ENCODE results near the gene KDM4B. TPM values are rescaled to one million over a fixed set of nuclear protein-coding genes. Genes with fewer than 3 reads are reported as not detected.

Gene KDM4B
- polyA plus RNA-seq, 3 donors, result 6.4 to 22.7 (median 12.7) TPM

DNA sequence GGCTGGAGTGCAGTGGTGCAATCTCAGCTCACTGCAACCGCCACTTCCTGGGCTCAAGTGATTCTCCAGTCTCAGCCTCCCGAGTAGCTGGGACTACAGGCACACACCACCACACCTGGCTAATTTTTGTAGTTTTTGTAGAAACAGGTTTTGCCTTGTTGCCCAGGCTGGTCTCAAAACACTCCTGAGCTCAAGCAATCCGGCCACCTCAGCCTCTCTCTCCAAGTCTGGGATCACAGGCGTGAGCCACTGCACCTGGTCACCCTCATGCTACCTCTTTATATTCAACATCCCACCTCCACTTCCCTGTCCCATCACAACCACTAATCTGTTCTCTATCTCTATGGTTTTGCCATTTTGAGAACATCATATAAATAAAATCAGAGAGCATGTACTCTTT lies 216.0 kb downstream of the KDM4B start:
- DNase-seq, result no peak
- H3K27me3 ChIP-seq (ENCODE audit: control insufficient read depth in 2 of 2, insufficient read depth in 2 of 2, low read length in 2 of 2), result peaks cover 0 to 3% of the 10 kb centered on the region in 2 donors
- intact Hi-C loops (cut with micrococcal nuclease), result no loop called here
- H3K4me3 Mint-ChIP-seq, result no peak overlapping the region
- H3K4me1 ChIP-seq (ENCODE audit: control insufficient read depth in 1 of 2, insufficient read depth in 2 of 2, low read length in 2 of 2), result no peaks in the 10 kb centered on the region
- no peak overlapping the region for H2AFZ ChIP-seq (ENCODE audit: insufficient read depth, low read depth, low read length, poor library complexity, severe bottlenecking)
- H3K9me3 ChIP-seq (replicated peaks in 1 of 2; ENCODE audit: control insufficient read depth in 1 of 2, insufficient read depth in 1 of 2, low read length in 2 of 2), result no peaks in the 10 kb centered on the region
- peaks cover 0 to 4% (median 0%) of the 10 kb centered on the region in 7 donors for H3K9me3 Mint-ChIP-seq
- H3K36me3 ChIP-seq (replicated peaks in 1 of 2; ENCODE audit: control insufficient read depth in 1 of 2, insufficient read depth in 2 of 2, low read length in 2 of 2), result no peaks in the 10 kb centered on the region
- no peak overlapping the region for H3K27ac ChIP-seq (ENCODE audit: low read depth in 1 of 2, low read length in 2 of 2)
- H3K79me2 ChIP-seq (ENCODE audit: insufficient read depth, low read length), result no peaks in the 10 kb centered on the region
- H4K20me1 ChIP-seq (ENCODE audit: insufficient read depth, low read length), result no peaks in the 10 kb centered on the region
- H3K27me3 Mint-ChIP-seq (ENCODE audit: low read depth in 3 of 3), result peaks cover 2 to 19% (median 15%) of the 10 kb centered on the region in 3 donors
- TF ChIP-seq, protein P1, sequence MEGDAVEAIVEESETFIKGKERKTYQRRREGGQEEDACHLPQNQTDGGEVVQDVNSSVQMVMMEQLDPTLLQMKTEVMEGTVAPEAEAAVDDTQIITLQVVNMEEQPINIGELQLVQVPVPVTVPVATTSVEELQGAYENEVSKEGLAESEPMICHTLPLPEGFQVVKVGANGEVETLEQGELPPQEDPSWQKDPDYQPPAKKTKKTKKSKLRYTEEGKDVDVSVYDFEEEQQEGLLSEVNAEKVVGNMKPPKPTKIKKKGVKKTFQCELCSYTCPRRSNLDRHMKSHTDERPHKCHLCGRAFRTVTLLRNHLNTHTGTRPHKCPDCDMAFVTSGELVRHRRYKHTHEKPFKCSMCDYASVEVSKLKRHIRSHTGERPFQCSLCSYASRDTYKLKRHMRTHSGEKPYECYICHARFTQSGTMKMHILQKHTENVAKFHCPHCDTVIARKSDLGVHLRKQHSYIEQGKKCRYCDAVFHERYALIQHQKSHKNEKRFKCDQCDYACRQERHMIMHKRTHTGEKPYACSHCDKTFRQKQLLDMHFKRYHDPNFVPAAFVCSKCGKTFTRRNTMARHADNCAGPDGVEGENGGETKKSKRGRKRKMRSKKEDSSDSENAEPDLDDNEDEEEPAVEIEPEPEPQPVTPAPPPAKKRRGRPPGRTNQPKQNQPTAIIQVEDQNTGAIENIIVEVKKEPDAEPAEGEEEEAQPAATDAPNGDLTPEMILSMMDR (IDR thresholded peaks at IDR 0.05), result no peak
- no peak overlapping the region for H3K4me3 ChIP-seq (replicated peaks in 1 of 3; ENCODE audit: low read depth in 2 of 3, low read length in 3 of 3)
- H3K36me3 Mint-ChIP-seq, result no peaks in the 10 kb centered on the region
- H3K4me1 Mint-ChIP-seq, result peaks cover 3% of the 10 kb centered on the region
- H3K27ac Mint-ChIP-seq, result no peak overlapping the region
- H3K9ac ChIP-seq (ENCODE audit: insufficient read depth, low read length, poor library complexity, severe bottlenecking), result no peak overlapping the region
- 94% methylated on average over 2 of the region's 4 CpGs for whole genome bisulfite sequencing (ENCODE audit: insufficient coverage)
- H3K4me2 ChIP-seq (replicated peaks; ENCODE audit: extremely low read depth, low read length, poor library complexity, severe bottlenecking), result no peak overlapping the region

DNA sequence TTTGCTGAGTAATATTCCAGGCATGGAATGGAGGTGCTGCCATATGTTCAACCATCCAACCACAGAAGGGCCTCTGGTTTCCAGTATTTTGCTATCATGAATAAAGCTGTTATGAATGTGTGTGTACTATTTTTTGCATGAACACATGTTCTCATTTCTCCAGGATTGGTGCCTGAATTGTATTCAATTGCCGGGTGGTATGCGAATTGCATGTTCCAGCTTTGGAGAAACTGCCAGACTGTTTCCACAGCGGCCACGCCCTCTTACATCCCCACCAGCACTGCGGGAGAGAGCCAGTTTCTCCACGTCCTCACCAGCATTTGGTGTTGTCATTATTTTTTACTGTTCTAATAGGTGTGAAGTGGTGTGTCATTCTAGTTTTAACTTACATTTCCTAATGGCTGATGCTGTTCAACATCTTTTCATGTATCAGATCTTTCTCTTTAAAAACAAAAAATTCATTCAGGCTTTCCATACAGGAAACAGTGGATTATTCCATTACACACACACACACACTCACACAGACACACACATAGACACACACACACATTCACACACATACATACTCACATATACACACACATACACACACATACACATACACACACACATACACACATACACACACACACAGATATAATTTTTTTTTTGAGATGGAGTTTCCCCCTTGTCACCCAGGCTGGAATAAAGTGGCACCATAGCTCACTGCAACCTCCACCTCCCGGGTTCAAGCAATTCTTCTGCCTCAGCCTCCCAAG lies 217.6 kb downstream of the KDM4B start:
- peaks cover 3% of the 10 kb centered on the region for H3K4me1 Mint-ChIP-seq
- H3K4me3 Mint-ChIP-seq, result no peak overlapping the region
- H3K27ac ChIP-seq (ENCODE audit: low read depth in 1 of 2, low read length in 2 of 2), result no peak overlapping the region
- no peaks in the 10 kb centered on the region for H4K20me1 ChIP-seq (ENCODE audit: insufficient read depth, low read length)
- no peaks in the 10 kb centered on the region for H3K36me3 Mint-ChIP-seq
- H3K27ac Mint-ChIP-seq, result no peak overlapping the region
- H3K9me3 Mint-ChIP-seq, result peaks cover 0 to 9% (median 0%) of the 10 kb centered on the region in 7 donors
- WGBS (ENCODE audit: insufficient coverage), result no CpG with 5 or more reads among the region's 7 CpGs
- DNase-seq, result no peak
- no peaks in the 10 kb centered on the region for H3K9me3 ChIP-seq (replicated peaks in 1 of 2; ENCODE audit: control insufficient read depth in 1 of 2, insufficient read depth in 1 of 2, low read length in 2 of 2)
- no peaks in the 10 kb centered on the region for H3K36me3 ChIP-seq (replicated peaks in 1 of 2; ENCODE audit: control insufficient read depth in 1 of 2, insufficient read depth in 2 of 2, low read length in 2 of 2)
- no peak overlapping the region for H2AFZ ChIP-seq (ENCODE audit: insufficient read depth, low read depth, low read length, poor library complexity, severe bottlenecking)
- no peaks in the 10 kb centered on the region for H3K4me1 ChIP-seq (ENCODE audit: control insufficient read depth in 1 of 2, insufficient read depth in 2 of 2, low read length in 2 of 2)
- no peaks in the 10 kb centered on the region for H3K79me2 ChIP-seq (ENCODE audit: insufficient read depth, low read length)
- peaks cover under 1 to 19% (median 18%) of the 10 kb centered on the region in 3 donors for H3K27me3 Mint-ChIP-seq (ENCODE audit: low read depth in 3 of 3)
- H3K4me2 ChIP-seq (replicated peaks; ENCODE audit: extremely low read depth, low read length, poor library complexity, severe bottlenecking), result no peak overlapping the region
- intact Hi-C loops (cut with micrococcal nuclease), result no loop called here
- H3K9ac ChIP-seq (ENCODE audit: insufficient read depth, low read length, poor library complexity, severe bottlenecking), result no peak overlapping the region
- no peak overlapping the region for H3K4me3 ChIP-seq (replicated peaks in 1 of 3; ENCODE audit: low read depth in 2 of 3, low read length in 3 of 3)
- H3K27me3 ChIP-seq (ENCODE audit: control insufficient read depth in 2 of 2, insufficient read depth in 2 of 2, low read length in 2 of 2), result peaks cover 0 to 3% of the 10 kb centered on the region in 2 donors
- TF ChIP-seq, protein P1 (IDR thresholded peaks at IDR 0.05), result no peak

Data from CD14-positive monocyte (primary cell).